Measurements from ENCODE around the gene FAM3C.

DNA sequence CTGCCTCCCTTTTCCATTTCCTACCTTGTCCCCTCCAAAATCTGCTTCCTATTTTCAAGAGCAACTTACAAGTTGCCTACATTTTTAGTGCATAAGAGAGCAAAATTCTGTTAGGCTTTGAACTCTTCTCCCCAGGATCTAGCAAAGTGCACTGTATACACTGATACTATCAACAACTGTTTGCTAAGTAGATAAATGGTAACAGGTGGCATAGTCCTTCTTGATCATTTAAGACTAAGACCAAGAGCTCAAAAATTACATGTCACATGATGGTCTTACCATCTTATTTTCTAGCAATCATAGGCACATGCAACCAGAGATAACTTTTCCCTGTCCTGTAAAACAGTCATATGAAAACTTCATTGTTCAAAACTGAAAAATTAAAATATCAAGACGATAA is 16.2 kb downstream of the FAM3C start:
- TF ChIP-seq POLR2A (IDR thresholded peaks at IDR 0.05): no peak
- TF ChIP-seq, protein P1, sequence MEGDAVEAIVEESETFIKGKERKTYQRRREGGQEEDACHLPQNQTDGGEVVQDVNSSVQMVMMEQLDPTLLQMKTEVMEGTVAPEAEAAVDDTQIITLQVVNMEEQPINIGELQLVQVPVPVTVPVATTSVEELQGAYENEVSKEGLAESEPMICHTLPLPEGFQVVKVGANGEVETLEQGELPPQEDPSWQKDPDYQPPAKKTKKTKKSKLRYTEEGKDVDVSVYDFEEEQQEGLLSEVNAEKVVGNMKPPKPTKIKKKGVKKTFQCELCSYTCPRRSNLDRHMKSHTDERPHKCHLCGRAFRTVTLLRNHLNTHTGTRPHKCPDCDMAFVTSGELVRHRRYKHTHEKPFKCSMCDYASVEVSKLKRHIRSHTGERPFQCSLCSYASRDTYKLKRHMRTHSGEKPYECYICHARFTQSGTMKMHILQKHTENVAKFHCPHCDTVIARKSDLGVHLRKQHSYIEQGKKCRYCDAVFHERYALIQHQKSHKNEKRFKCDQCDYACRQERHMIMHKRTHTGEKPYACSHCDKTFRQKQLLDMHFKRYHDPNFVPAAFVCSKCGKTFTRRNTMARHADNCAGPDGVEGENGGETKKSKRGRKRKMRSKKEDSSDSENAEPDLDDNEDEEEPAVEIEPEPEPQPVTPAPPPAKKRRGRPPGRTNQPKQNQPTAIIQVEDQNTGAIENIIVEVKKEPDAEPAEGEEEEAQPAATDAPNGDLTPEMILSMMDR (IDR thresholded peaks at IDR 0.05): no peak
